Common myeloid progenitor, CD34-positive (primary cell): Measurements from ENCODE around the gene CCDC27.

ENCODE experiments used
- CTCF ChIA-PET: fragments of 350-600 bp; sonication (Branson Sonifier 250); formaldehyde crosslinking; loops from one replicate; lab custom pipeline; 2021; ENCODE audit warnings: antibody characterized with exemption; lab: Charles Lee
- POLR2A ChIA-PET: fragments of 350-600 bp; sonication (Branson Sonifier 250); formaldehyde crosslinking; loops from one replicate; lab custom pipeline; 2021; ENCODE audit warnings: antibody characterized with exemption; lab: Charles Lee
- DNase-seq, 3 donors: peaks; one replicate each; pipeline versions ENCODE4 v3.0.0 to v3.0.0-alpha.2; 2013
- H3K27ac ChIP-seq, 2 experiments: 1 replicate in 1 of 2; 2 replicates in 1 of 2; pipeline ENCODE4 v1.7.0; 2013; ENCODE audit warnings: inconsistent platforms in 2 of 2, low read length in 2 of 2, mild to moderate bottlenecking in 2 of 2, low read depth in 1 of 2, moderate library complexity in 1 of 2; ENCODE audit not compliant: severe bottlenecking in 2 of 2, insufficient read depth in 1 of 2, poor library complexity in 1 of 2
- H3K27me3 ChIP-seq, 5 experiments: replicated peaks in 2 of 5; 1 replicate in 3 of 5; 2 replicates in 2 of 5; pipeline versions ENCODE4 v1.6.1 to v1.7.0; 2013; ENCODE audit warnings: low read length in 4 of 5, mild to moderate bottlenecking in 2 of 5, moderate library complexity in 2 of 5, inconsistent platforms in 1 of 5; ENCODE audit not compliant: insufficient read depth in 5 of 5, control insufficient read depth in 4 of 5
- H3K36me3 ChIP-seq, 4 experiments: 1 replicate in 2 of 4; 2 replicates in 2 of 4; pipeline versions ENCODE4 v1.6.1 to v1.7.0; 2013; ENCODE audit warnings: low read length in 3 of 4, control low read depth in 1 of 4, mild to moderate bottlenecking in 1 of 4; ENCODE audit not compliant: control insufficient read depth in 4 of 4, insufficient read depth in 4 of 4
- H3K4me1 ChIP-seq, 4 experiments: 1 replicate in 3 of 4; 2 replicates in 1 of 4; pipeline versions ENCODE4 v1.6.1 to v1.7.1; 2013; ENCODE audit warnings: low read length in 3 of 4, mild to moderate bottlenecking in 3 of 4, control low read depth in 1 of 4, inconsistent platforms in 1 of 4, moderate library complexity in 1 of 4; ENCODE audit not compliant: control insufficient read depth in 4 of 4, insufficient read depth in 4 of 4; ENCODE audit errors: control extremely low read depth in 1 of 4
- H3K4me3 ChIP-seq, 7 experiments: 1 replicate in 4 of 7; 2 replicates in 3 of 7; pipeline versions ENCODE4 v1.5.1 to v1.7.0; 2013; ENCODE audit warnings: mild to moderate bottlenecking in 7 of 7, low read length in 6 of 7, moderate library complexity in 6 of 7, inconsistent platforms in 2 of 7, low read depth in 2 of 7, control low read depth in 1 of 7; ENCODE audit not compliant: insufficient read depth in 4 of 7, control insufficient read depth in 1 of 7; ENCODE audit errors: extremely low read depth in 1 of 7
- H3K9me3 ChIP-seq, 5 experiments: 1 replicate in 4 of 5; 2 replicates in 1 of 5; pipeline versions ENCODE4 v1.6.1 to v1.7.1; 2013; ENCODE audit warnings: low read length in 4 of 5, mild to moderate bottlenecking in 2 of 5, inconsistent platforms in 1 of 5, low read depth in 1 of 5, moderate library complexity in 1 of 5; ENCODE audit not compliant: control insufficient read depth in 4 of 5, insufficient read depth in 2 of 5; ENCODE audit errors: control extremely low read depth in 1 of 5
- WGBS: methylation state at CpG from one replicate; pipeline ENCODE4 v1.1.5; 2013; ENCODE audit not compliant: insufficient coverage; 5-methylcytosine and 5-hydroxymethylcytosine counted together

Gene CCDC27

DNA sequence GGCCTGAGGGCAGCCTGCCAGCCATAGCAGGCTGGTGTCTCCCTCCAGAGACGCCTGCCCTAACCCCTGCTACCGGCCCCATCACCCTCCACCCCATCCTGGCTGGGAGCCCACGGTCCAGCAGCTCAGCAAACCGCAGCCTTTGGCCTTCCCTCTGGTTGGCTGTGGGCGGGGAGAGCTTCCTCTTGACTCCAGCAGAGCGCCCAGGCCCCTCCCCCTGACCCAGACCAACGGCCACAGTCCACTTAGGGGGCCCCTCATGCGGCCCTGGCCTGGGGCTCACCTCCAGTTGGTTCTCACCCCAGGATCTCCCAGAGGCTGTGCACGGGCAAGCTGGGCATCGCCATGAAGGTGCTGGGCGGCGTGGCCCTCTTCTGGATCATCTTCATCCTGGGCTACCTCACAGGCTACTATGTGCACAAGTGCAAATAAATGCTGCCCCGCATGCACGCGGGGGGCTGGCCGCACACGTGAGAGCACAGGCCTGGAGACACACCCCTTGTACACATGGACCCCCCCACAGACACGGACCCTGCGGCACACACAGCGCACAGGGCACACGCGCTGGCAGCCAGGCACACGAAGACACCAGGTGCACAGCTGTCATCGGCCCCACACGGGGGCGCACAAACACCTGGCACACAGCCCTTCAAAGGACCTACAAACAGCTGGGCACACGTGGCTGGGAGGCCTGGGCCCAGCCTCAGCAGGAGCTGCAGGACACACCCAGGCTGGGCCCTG, 23.4 kb downstream of the CCDC27 start:
- Histone ChIP-seq H3K27me3 (no peaks in the 10 kb centered on the region), H3K36me3 (peaks cover 0 to 26% (median 20%) of the 10 kb centered on the region in 4 experiments), H3K4me1 (peaks cover 0 to 46% (median 39%) of the 10 kb centered on the region in 4 experiments), H3K27ac (peak overlapping the region in 1 of 2 experiments; percentile 14), H3K4me3 (peak overlapping the region in 3 of 7 experiments; percentile 26 to 36 (median 30)), H3K9me3 (no peaks in the 10 kb centered on the region)
- WGBS: 32% methylated on average over 19 of the region's 27 CpGs
- ChIA-PET POLR2A (no interaction called here), CTCF (interaction anchor here (0.6 to 4.2 kb wide), 8 partner anchors 9 to 28 kb away, joined by 3 to 18 read pairs (median 4); partner anchors contain the start of gene LRRC47)
- peak; percentile 60 to 77 (median 71) for DNase-seq

DNA sequence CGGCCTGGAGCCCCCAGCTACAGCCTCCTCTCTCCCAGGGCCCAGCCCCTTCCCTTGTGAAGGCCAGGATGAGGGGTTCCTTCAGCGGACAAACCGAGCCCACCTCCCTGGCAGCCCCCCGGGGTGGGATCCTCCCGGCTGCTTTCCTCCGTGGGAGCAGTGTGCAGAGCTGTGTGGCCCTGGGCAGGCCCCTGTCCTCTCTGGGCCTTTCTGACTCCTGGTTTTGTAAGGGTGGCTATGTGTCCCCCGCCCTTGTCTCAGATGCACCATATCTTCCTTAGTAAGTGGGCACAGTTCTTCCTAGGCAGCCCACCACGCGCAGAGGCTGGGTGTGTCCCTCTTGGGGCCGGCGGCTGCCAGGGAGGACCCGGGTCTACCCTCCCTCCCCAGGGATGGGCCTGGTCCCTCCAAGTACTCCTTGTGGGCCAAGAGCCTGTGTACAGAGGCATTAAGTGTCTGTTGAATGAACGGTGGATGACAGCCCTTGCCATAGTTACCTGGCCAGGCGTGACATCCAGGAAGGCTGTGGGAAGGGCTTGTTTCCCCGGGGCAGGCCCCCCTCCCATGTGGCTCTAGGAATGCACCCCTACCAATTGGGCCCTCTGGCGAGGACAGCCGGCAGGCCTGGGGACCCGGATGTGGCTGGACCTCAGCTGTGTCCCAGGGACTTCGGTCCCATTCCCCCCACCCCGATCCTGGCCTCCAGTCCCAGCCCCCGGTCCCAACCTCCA, 24.1 kb downstream of the CCDC27 start:
- H3K27ac ChIP-seq: peak overlapping the region in 1 of 2 experiments; percentile 14
- CTCF ChIA-PET: interaction anchor here (0.6 to 4.2 kb wide), 8 partner anchors 10 to 28 kb away, joined by 3 to 18 read pairs (median 4); partner anchors contain the start of gene LRRC47

GRCh38 chr1:3777078-3777547, 24.9 kb downstream of the CCDC27 start:
- POLR2A ChIA-PET: no interaction called here
- no peak for DNase-seq
- peaks cover 0 to 36% (median 30%) of the 10 kb centered on the region in 4 experiments for H3K4me1 ChIP-seq
- H3K27ac ChIP-seq: no peak overlapping the region
- CTCF ChIA-PET: interaction anchor here (4.2 kb wide), 1 partner anchor 18 kb away, joined by 18 read pairs; the partner anchor contains the start of gene LRRC47
- no peaks in the 10 kb centered on the region for H3K9me3 ChIP-seq
- no peaks in the 10 kb centered on the region for H3K27me3 ChIP-seq
- H3K36me3 ChIP-seq: peaks cover 0 to 41% (median 31%) of the 10 kb centered on the region in 4 experiments
- WGBS: 85% methylated on average over 6 of the region's 10 CpGs
- no peak overlapping the region for H3K4me3 ChIP-seq

More for the DNA sequence above, 24.1 kb downstream of the CCDC27 start:
- Histone ChIP-seq H3K4me3 (no peak overlapping the region), H3K4me1 (peaks cover 0 to 43% (median 37%) of the 10 kb centered on the region in 4 experiments), H3K9me3 (no peaks in the 10 kb centered on the region), H3K36me3 (peaks cover 0 to 33% (median 27%) of the 10 kb centered on the region in 4 experiments), H3K27me3 (no peaks in the 10 kb centered on the region)
- no peak for DNase-seq
- POLR2A ChIA-PET: no interaction called here
- 89% methylated on average over 17 of the region's 21 CpGs for WGBS

DNA sequence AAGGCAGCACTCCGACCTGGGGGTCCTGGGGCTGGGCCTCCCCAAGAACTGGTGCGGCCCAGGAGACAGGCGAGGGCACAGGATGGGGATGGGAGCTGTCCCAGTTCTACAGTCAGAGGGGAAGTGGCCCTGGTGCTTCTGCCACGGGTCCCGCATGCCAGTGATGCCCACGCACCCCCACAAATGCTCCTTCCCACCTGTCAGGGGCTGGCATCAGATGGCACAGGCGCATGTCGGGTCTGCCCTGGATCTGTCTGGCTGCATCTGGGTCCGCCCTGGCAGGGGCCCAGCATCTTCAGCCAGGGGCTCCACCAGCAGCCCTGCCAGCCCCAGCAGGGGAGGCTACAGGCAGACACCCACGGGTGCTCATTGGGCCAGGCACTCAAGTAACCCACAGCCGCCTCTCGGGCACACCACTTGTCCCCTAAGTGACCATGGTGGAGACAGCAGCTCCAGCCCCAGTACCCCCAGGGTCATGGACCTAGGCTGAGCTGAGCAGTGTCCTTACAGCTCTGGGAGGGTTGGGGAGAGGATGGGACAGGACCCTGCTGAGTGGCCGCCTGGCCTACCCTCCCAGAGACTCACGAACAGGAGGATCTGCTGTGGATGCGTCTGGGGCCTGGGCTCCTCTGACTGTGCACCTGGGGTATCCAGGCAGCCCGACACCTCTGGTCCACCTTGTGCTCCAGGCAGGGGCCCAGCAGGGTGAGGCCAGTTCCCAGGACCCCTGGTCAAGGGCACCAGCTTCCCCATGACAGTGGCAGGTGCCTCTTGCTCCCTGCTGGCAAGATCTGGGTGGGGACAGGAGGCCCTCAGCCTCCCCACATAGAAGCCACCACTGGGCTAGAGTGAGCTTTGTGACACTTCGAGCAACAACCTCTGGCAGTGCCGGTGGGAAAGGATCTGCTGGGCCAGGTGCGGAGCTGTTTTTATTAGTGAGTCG, 25.7 kb downstream of the CCDC27 start:
- Histone ChIP-seq H3K4me3 (no peak overlapping the region), H3K36me3 (peaks cover 0 to 49% (median 37%) of the 10 kb centered on the region in 4 experiments), H3K27me3 (no peaks in the 10 kb centered on the region), H3K4me1 (peaks cover 0 to 32% (median 27%) of the 10 kb centered on the region in 4 experiments), H3K27ac (no peak overlapping the region), H3K9me3 (no peaks in the 10 kb centered on the region)
- POLR2A ChIA-PET: interaction anchor here (0.5 kb wide), 1 partner anchor 1170 kb away, joined by 3 read pairs; no protein-coding TSS in a partner anchor
- DNase-seq: no peak
- 92% methylated on average over 16 of the region's 20 CpGs for WGBS
- CTCF ChIA-PET: interaction anchor here (0.9 to 4.2 kb wide), 3 partner anchors 17 to 50 kb away, joined by 3 to 18 read pairs (median 3); partner anchors contain the start of gene LRRC47

DNA sequence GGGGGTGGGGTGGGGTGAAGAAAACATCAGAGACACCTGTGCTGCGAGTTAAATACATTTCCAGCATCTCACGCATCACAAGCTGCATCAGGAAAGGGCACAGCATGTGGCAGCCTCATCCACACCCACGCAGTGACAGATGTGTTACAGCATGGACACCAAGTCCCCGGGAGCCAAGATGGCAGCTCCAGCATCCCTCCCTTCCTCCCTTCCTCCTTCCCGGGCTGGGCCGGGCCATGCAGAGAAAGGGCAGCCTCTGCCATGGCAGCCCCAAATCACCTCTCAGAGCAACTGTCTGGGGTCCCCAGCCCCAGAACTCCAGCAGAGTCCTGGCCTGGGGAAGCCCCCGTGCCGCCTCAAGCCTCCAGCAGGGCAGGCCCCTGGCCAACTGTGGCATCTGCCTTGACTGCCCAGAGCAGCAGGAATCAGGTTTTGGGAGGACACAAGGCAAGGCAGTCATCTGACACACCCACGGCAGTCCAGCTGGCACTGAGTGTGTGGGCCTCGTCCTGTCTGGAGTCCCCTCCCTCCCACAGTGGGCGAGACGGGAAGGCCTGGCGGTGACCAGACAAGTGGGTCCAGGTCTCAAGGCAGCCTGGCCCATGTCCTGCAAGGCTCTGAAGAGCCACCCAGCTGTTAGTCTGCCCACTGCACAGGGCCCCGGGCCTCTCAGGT, 26.5 kb downstream of the CCDC27 start:
- no peak overlapping the region for H3K27ac ChIP-seq
- H3K4me3 ChIP-seq: no peak overlapping the region
- H3K36me3 ChIP-seq: peaks cover 0 to 56% (median 42%) of the 10 kb centered on the region in 4 experiments
- POLR2A ChIA-PET: interaction anchor here (0.6 kb wide), 1 partner anchor 913 kb away, joined by 3 read pairs; no protein-coding TSS in a partner anchor
- peaks cover 0 to 26% (median 21%) of the 10 kb centered on the region in 4 experiments for H3K4me1 ChIP-seq
- CTCF ChIA-PET: interaction anchor here (0.9 to 4.2 kb wide), 3 partner anchors 16 to 51 kb away, joined by 3 to 18 read pairs (median 3); partner anchors contain the start of gene LRRC47
- no peaks in the 10 kb centered on the region for H3K27me3 ChIP-seq
- H3K9me3 ChIP-seq: no peaks in the 10 kb centered on the region
- DNase-seq: no peak
- 92% methylated on average over 10 of the region's 14 CpGs for WGBS
